Ovary (tissue), 3 donors: ENCODE measurements around the gene CTNND2.

ENCODE experiments used
- POLR2A ChIP-seq: fragments of 450-650 bp; IDR thresholded peaks from one replicate; pipeline ENCODE4 v1.6.1; 2017; ENCODE audit warnings: antibody characterized with exemption, mild to moderate bottlenecking, moderate library complexity
- TF ChIP-seq, protein P1 (sequence below), 3 donors: fragments of 450-650 bp in 2 of 3; fragments of 200-600 bp in 1 of 3; IDR thresholded peaks; one replicate each; pipeline versions ENCODE4 v1.5.1 to v1.8.0; 2016 to 2022; ENCODE audit warnings: antibody characterized with exemption in 3 of 3, mild to moderate bottlenecking in 1 of 3
- donor health status: DM: no; HTN: no; CAD: no.

DNA sequence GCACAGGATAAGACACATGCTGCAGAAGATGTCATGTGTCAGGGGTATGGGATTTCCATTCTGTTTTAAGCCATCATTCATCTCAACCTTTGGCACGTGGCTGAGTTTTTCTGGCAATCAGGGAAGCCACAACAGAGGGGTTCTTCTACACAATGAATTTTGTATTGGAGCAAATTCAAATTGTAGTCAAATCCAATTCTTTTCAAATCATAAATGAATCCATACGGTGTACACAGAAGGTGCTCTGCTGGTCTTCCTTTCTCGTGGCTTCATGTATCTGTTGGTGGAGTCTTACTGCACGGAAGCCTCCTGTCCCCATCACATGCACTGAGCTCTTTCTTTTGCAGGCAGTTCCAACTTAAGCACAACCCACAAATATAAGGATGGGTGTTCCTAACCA, 706.5 kb downstream of the CTNND2 start:
- no peak for TF ChIP-seq POLR2A
- TF ChIP-seq, protein P1, sequence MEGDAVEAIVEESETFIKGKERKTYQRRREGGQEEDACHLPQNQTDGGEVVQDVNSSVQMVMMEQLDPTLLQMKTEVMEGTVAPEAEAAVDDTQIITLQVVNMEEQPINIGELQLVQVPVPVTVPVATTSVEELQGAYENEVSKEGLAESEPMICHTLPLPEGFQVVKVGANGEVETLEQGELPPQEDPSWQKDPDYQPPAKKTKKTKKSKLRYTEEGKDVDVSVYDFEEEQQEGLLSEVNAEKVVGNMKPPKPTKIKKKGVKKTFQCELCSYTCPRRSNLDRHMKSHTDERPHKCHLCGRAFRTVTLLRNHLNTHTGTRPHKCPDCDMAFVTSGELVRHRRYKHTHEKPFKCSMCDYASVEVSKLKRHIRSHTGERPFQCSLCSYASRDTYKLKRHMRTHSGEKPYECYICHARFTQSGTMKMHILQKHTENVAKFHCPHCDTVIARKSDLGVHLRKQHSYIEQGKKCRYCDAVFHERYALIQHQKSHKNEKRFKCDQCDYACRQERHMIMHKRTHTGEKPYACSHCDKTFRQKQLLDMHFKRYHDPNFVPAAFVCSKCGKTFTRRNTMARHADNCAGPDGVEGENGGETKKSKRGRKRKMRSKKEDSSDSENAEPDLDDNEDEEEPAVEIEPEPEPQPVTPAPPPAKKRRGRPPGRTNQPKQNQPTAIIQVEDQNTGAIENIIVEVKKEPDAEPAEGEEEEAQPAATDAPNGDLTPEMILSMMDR (IDR thresholded peaks at IDR 0.05): no peak
